HepG2 (cell line): ENCODE data around the gene CAT. TPM values are rescaled to one million over a fixed set of nuclear protein-coding genes. Genes with fewer than 3 reads are reported as not detected.

Experiments
- AGO2 ChIP-seq: fragments of 200-400 bp; formaldehyde crosslinking; optimal IDR thresholded peaks from 2 replicates; pipeline ENCODE3; 2017; ENCODE audit warnings: mild to moderate bottlenecking, low read depth, low read length, moderate library complexity
- ETV6 ChIP-seq: sonication (generic); formaldehyde crosslinking; conservative IDR thresholded peaks from 2 replicates; pipeline ENCODE4 v1.4.0; 2020; ENCODE audit warnings: missing genetic modification reagents
- FOXA1 ChIP-seq, 2 experiments: fragments of 450-650 bp in 1 of 2; sonication (generic) in 1 of 2; formaldehyde crosslinking in 1 of 2; IDR thresholded peaks; 2 replicates each; pipeline versions ENCODE4 v1.4.0 to v1.6.1; 2016 to 2020; ENCODE audit warnings: missing genetic modification reagents in 1 of 2
- GATAD2A ChIP-seq: IDR thresholded peaks from 2 replicates; pipeline ENCODE4 v1.6.1; 2016
- HNRNPL ChIP-seq: fragments of 200-400 bp; formaldehyde crosslinking; IDR thresholded peaks from 2 replicates; pipeline ENCODE4 v1.6.1; 2017; ENCODE audit warnings: mild to moderate bottlenecking, low read depth, low read length
- KDM2A ChIP-seq: sonication (generic); formaldehyde crosslinking; IDR thresholded peaks from 2 replicates; pipeline ENCODE4 v1.4.0; 2020; ENCODE audit warnings: low read depth, missing genetic modification reagents, borderline replicate concordance
- MED1 ChIP-seq: sonication (generic); formaldehyde crosslinking; IDR thresholded peaks from 2 replicates; pipeline ENCODE4 v1.4.0; 2020; ENCODE audit warnings: missing genetic modification reagents
- MEF2D ChIP-seq: sonication (generic); formaldehyde crosslinking; IDR thresholded peaks from 2 replicates; pipeline ENCODE4 v1.5.1; 2020; ENCODE audit warnings: mild to moderate bottlenecking, missing genetic modification reagents
- POLR2A ChIP-seq, 2 experiments: IDR thresholded peaks; 2 replicates each; pipeline ENCODE4 v1.6.1; 2011; ENCODE audit warnings: low read depth in 2 of 2, low read length in 2 of 2, mild to moderate bottlenecking in 1 of 2, moderate library complexity in 1 of 2; ENCODE audit not compliant: insufficient read depth in 1 of 2
- PRMT3 ChIP-seq: sonication (generic); formaldehyde crosslinking; IDR thresholded peaks from 2 replicates; pipeline ENCODE4 v1.8.1; 2022; ENCODE audit warnings: low read depth, mild to moderate bottlenecking, moderate library complexity, missing genetic modification reagents, borderline replicate concordance
- RBAK ChIP-seq: sonication (generic); formaldehyde crosslinking; IDR thresholded peaks from 2 replicates; pipeline ENCODE4 v1.5.1; 2020; ENCODE audit warnings: mild to moderate bottlenecking, missing genetic modification reagents
- SMAD1 ChIP-seq: sonication (generic); formaldehyde crosslinking; IDR thresholded peaks from 2 replicates; pipeline ENCODE4 v1.4.0; 2020; ENCODE audit warnings: missing genetic modification reagents, low read depth, mild to moderate bottlenecking, borderline replicate concordance
- SOX5 ChIP-seq: IDR thresholded peaks from 2 replicates; pipeline ENCODE4 v1.6.1; 2016; ENCODE audit warnings: borderline replicate concordance
- SPEN ChIP-seq: sonication (generic); formaldehyde crosslinking; IDR thresholded peaks from 2 replicates; pipeline ENCODE4 v1.5.1; 2020; ENCODE audit warnings: low read depth, mild to moderate bottlenecking, missing genetic modification reagents
- STAG1 ChIP-seq: sonication (generic); formaldehyde crosslinking; IDR thresholded peaks from 2 replicates; pipeline ENCODE4 v1.4.0; 2020; ENCODE audit warnings: missing genetic modification reagents
- TEAD3 ChIP-seq: optimal IDR thresholded peaks from 2 replicates; pipeline ENCODE3; 2016; ENCODE audit warnings: borderline replicate concordance
- ZNF232 ChIP-seq: sonication (generic); formaldehyde crosslinking; IDR thresholded peaks from 2 replicates; pipeline ENCODE4 v1.4.0; 2020; ENCODE audit warnings: missing genetic modification reagents, borderline replicate concordance
- ZNF749 ChIP-seq: sonication (generic); formaldehyde crosslinking; IDR thresholded peaks from 2 replicates; pipeline ENCODE4 v1.8.0; 2022; ENCODE audit warnings: mild to moderate bottlenecking, missing genetic modification reagents, moderate library complexity, borderline replicate concordance
- ZNF788 ChIP-seq: sonication (generic); formaldehyde crosslinking; IDR thresholded peaks from 2 replicates; pipeline ENCODE4 v1.5.0; 2020; ENCODE audit warnings: mild to moderate bottlenecking, missing genetic modification reagents, borderline replicate concordance
- ZSCAN25 ChIP-seq: sonication (generic); formaldehyde crosslinking; IDR thresholded peaks from 2 replicates; pipeline ENCODE4 v1.8.0; 2022; ENCODE audit warnings: mild to moderate bottlenecking, missing genetic modification reagents
- polyA plus RNA-seq, 8 experiments: library from polyadenylated mRNA; depleted of rRNA in 3 of 8; stranded (reverse) in 7 of 8; unstranded in 1 of 8; fragments of >200 nt; fragmentation: Illumina TruSeq in 4 of 8; extraction: Trizol in 4 of 8; gene quantifications; 2 replicates each; pipeline versions ENCODE4 v1.2.1 to v1.2.3, GENCODE V29; 2011 to 2016; ENCODE audit warnings: low read depth in 4 of 8, missing spikeins in 1 of 8, mixed read lengths in 1 of 8; ENCODE audit not compliant: insufficient read depth in 1 of 8
- total RNA-seq, 5 experiments: library from RNA; depleted of rRNA; stranded (reverse); fragments of >200 nt; fragmentation: Illumina TruSeq; extraction: Trizol; gene quantifications; 2 replicates each; pipeline ENCODE4 v1.2.3, GENCODE V29; 2016; ENCODE audit warnings: low read depth in 1 of 5
- TF ChIP-seq, protein P1 (sequence below): sonication (generic); formaldehyde crosslinking; IDR thresholded peaks from 2 replicates; pipeline ENCODE4 v1.8.0; 2022; ENCODE audit warnings: mild to moderate bottlenecking, missing genetic modification reagents
- TF ChIP-seq, protein P2 (sequence below): IDR thresholded peaks from 2 replicates; pipeline ENCODE4 v1.6.1; 2016; ENCODE audit warnings: mild to moderate bottlenecking, missing biosample characterization, missing genetic modification reagents
- TF ChIP-seq, protein P3 (sequence below): sonication (generic); formaldehyde crosslinking; IDR thresholded peaks from 2 replicates; pipeline ENCODE4 v1.5.0; 2020; ENCODE audit warnings: missing genetic modification reagents
- TF ChIP-seq, protein P4 (sequence below): sonication (generic); formaldehyde crosslinking; IDR thresholded peaks from 2 replicates; pipeline ENCODE4 v1.5.1; 2020; ENCODE audit warnings: mild to moderate bottlenecking, missing genetic modification reagents, borderline replicate concordance

The CAT gene
- total and polyA plus RNA-seq, 2 of the 13 experiments (the other 11 are each of a cell fraction or from before 2014, with no cell fraction given): 107 to 136 TPM

DNA sequence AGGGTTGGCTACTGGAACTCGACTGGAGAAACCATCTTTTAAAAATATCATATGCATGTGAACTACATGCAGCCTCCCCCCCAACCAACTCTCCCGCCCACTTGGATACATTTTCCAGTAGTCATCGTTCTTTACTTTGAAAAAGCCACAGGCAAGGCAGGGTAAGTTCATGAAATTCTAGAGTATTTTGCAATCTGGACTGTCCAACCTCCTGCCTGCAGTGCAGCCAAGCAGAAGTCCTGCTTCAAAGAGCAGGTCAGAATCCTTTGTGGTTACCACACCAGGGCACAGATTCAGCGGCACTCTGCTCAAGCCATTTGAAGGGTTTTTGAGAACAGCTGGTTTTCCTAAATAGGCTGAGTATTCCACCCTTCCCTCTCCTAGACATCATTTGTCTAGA, 62.8 kb downstream of the CAT start (continued):
- TF ChIP-seq, protein P1, sequence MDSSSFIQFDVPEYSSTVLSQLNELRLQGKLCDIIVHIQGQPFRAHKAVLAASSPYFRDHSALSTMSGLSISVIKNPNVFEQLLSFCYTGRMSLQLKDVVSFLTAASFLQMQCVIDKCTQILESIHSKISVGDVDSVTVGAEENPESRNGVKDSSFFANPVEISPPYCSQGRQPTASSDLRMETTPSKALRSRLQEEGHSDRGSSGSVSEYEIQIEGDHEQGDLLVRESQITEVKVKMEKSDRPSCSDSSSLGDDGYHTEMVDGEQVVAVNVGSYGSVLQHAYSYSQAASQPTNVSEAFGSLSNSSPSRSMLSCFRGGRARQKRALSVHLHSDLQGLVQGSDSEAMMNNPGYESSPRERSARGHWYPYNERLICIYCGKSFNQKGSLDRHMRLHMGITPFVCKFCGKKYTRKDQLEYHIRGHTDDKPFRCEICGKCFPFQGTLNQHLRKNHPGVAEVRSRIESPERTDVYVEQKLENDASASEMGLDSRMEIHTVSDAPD (CRISPR knock-in tag): no peak
- TF ChIP-seq MED1 (peak; percentile 65), RBAK (no peak), ZNF749 (CRISPR knock-in tag) (no peak), ZSCAN25 (CRISPR knock-in tag) (no peak), MEF2D (peak; percentile 42; the same call in 1 of the 2 replicates), HNRNPL (no peak), SMAD1 (no peak), ZNF232 (no peak), SPEN (CRISPR knock-in tag) (no peak), POLR2A (IDR thresholded peaks at IDR 0.05; ENCODE audit: insufficient read depth in 1 of 2, low read depth in 2 of 2, low read length in 2 of 2) (peak in 1 of 2 experiments; percentile 43; a peak in 2 of 4 replicates), PRMT3 (CRISPR knock-in tag) (no peak), SOX5 (CRISPR knock-in tag) (peak; percentile 68), GATAD2A (CRISPR knock-in tag) (peak; percentile 86), AGO2 (no peak), ZNF788 (CRISPR knock-in tag) (peak; percentile 26; the same call in 1 of the 2 replicates), KDM2A (CRISPR knock-in tag) (0 out of 2 replicates have a peak, but pooled peaks have one; percentile 26), ETV6 (CRISPR knock-in tag) (no peak), TEAD3 (CRISPR knock-in tag) (peak; percentile 67), STAG1 (0 out of 2 replicates have a peak, but pooled peaks have one; percentile 12), FOXA1 (IDR thresholded peaks at IDR 0.05) (no peak), FOXA1 (CRISPR knock-in tag; IDR thresholded peaks at IDR 0.05) (peak; percentile 12; the same call in 1 of the 2 replicates)
- TF ChIP-seq, protein P2, sequence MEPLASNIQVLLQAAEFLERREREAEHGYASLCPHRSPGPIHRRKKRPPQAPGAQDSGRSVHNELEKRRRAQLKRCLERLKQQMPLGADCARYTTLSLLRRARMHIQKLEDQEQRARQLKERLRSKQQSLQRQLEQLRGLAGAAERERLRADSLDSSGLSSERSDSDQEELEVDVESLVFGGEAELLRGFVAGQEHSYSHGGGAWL (CRISPR knock-in tag): no peak
- TF ChIP-seq, protein P3, sequence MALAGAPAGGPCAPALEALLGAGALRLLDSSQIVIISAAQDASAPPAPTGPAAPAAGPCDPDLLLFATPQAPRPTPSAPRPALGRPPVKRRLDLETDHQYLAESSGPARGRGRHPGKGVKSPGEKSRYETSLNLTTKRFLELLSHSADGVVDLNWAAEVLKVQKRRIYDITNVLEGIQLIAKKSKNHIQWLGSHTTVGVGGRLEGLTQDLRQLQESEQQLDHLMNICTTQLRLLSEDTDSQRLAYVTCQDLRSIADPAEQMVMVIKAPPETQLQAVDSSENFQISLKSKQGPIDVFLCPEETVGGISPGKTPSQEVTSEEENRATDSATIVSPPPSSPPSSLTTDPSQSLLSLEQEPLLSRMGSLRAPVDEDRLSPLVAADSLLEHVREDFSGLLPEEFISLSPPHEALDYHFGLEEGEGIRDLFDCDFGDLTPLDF (CRISPR knock-in tag): no peak
- TF ChIP-seq, protein P4, sequence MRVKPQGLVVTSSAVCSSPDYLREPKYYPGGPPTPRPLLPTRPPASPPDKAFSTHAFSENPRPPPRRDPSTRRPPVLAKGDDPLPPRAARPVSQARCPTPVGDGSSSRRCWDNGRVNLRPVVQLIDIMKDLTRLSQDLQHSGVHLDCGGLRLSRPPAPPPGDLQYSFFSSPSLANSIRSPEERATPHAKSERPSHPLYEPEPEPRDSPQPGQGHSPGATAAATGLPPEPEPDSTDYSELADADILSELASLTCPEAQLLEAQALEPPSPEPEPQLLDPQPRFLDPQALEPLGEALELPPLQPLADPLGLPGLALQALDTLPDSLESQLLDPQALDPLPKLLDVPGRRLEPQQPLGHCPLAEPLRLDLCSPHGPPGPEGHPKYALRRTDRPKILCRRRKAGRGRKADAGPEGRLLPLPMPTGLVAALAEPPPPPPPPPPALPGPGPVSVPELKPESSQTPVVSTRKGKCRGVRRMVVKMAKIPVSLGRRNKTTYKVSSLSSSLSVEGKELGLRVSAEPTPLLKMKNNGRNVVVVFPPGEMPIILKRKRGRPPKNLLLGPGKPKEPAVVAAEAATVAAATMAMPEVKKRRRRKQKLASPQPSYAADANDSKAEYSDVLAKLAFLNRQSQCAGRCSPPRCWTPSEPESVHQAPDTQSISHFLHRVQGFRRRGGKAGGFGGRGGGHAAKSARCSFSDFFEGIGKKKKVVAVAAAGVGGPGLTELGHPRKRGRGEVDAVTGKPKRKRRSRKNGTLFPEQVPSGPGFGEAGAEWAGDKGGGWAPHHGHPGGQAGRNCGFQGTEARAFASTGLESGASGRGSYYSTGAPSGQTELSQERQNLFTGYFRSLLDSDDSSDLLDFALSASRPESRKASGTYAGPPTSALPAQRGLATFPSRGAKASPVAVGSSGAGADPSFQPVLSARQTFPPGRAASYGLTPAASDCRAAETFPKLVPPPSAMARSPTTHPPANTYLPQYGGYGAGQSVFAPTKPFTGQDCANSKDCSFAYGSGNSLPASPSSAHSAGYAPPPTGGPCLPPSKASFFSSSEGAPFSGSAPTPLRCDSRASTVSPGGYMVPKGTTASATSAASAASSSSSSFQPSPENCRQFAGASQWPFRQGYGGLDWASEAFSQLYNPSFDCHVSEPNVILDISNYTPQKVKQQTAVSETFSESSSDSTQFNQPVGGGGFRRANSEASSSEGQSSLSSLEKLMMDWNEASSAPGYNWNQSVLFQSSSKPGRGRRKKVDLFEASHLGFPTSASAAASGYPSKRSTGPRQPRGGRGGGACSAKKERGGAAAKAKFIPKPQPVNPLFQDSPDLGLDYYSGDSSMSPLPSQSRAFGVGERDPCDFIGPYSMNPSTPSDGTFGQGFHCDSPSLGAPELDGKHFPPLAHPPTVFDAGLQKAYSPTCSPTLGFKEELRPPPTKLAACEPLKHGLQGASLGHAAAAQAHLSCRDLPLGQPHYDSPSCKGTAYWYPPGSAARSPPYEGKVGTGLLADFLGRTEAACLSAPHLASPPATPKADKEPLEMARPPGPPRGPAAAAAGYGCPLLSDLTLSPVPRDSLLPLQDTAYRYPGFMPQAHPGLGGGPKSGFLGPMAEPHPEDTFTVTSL (CRISPR knock-in tag): peak; percentile 82; the same call in 1 of the 2 replicates
